Activated T-cell treated with anti-CD3 and anti-CD28 coated beads, Interleukin-2, amount 50 U/mL, for 4 hours (primary cell): ENCODE results near the gene NEGR1. TPM values are rescaled to one million over a fixed set of nuclear protein-coding genes. Genes with fewer than 3 reads are reported as not detected.

Source experiments
- ATAC-seq, 2 donors: fragments of 200-7000 bp; cut with Tn5 transposase; one replicate each; pipeline ENCODE4 v1.10.0; 2021
- DNase-seq: peaks from one replicate; pipeline ENCODE4 v3.0.0-alpha.2; 2020
- H3K27me3 Mint-ChIP-seq: one replicate; pipeline ENCODE4 v1.8.0; 2021; ENCODE audit warnings: low read depth, mixed read lengths
- H3K36me3 Mint-ChIP-seq: one replicate; pipeline ENCODE4 v1.8.0; 2022; ENCODE audit warnings: mixed read lengths; ENCODE audit not compliant: insufficient read depth
- H3K4me1 Mint-ChIP-seq: one replicate; pipeline ENCODE4 v1.8.0; 2021; ENCODE audit warnings: low read depth, mixed read lengths
- H3K4me3 Mint-ChIP-seq: one replicate; pipeline ENCODE4 v1.8.0; 2021; ENCODE audit warnings: mild to moderate bottlenecking, moderate library complexity, mixed read lengths
- H3K9me3 Mint-ChIP-seq: one replicate; pipeline ENCODE4 v1.8.0; 2021; ENCODE audit warnings: mixed read lengths
- total RNA-seq, 3 donors: library from RNA; stranded (reverse); gene quantifications; one replicate each; pipeline ENCODE4 v1.2.1, GENCODE V29; 2021

NEGR1 gene
- total RNA-seq, 3 donors from 2014 or later: not detected

GRCh38 chr1:72119491-72119890, 162.8 kb downstream of the NEGR1 start:
- ATAC-seq: no peak
- DNase-seq: no peak
- no peaks in the 10 kb centered on the region for H3K4me1 Mint-ChIP-seq
- H3K36me3 Mint-ChIP-seq: no peaks in the 10 kb centered on the region
- no peaks in the 10 kb centered on the region for H3K27me3 Mint-ChIP-seq
- H3K9me3 Mint-ChIP-seq: no peaks in the 10 kb centered on the region
- H3K4me3 Mint-ChIP-seq: no peak overlapping the region

GRCh38 chr1:72117621-72118020, 164.7 kb downstream of the NEGR1 start:
- Mint-ChIP-seq H3K36me3 (no peaks in the 10 kb centered on the region), H3K27me3 (no peaks in the 10 kb centered on the region), H3K4me1 (no peaks in the 10 kb centered on the region), H3K9me3 (peaks cover 8% of the 10 kb centered on the region), H3K4me3 (no peak overlapping the region)
- ATAC-seq (no peak), DNase-seq (no peak)

- H3K4me3 Mint-ChIP-seq: no peak overlapping the region
- ATAC-seq (no peak), DNase-seq (no peak)
- H3K9me3 Mint-ChIP-seq: peaks cover 8% of the 10 kb centered on the region
- no peaks in the 10 kb centered on the region for H3K36me3 Mint-ChIP-seq
- H3K4me1 Mint-ChIP-seq: no peaks in the 10 kb centered on the region
- no peaks in the 10 kb centered on the region for H3K27me3 Mint-ChIP-seq
Observed at GRCh38 chr1:72115290-72115689, 167.0 kb downstream of the NEGR1 start.

- Mint-ChIP-seq H3K4me1 (no peaks in the 10 kb centered on the region), H3K4me3 (no peak overlapping the region), H3K9me3 (peaks cover 8% of the 10 kb centered on the region), H3K27me3 (no peaks in the 10 kb centered on the region), H3K36me3 (no peaks in the 10 kb centered on the region)
- DNase-seq (no peak), ATAC-seq (no peak)
Observed at GRCh38 chr1:72111662-72112061, 170.7 kb downstream of the NEGR1 start.

- Mint-ChIP-seq H3K36me3 (no peaks in the 10 kb centered on the region), H3K27me3 (no peaks in the 10 kb centered on the region), H3K9me3 (peaks cover 8% of the 10 kb centered on the region), H3K4me1 (no peaks in the 10 kb centered on the region), H3K4me3 (no peak overlapping the region)
- ATAC-seq: no peak
- DNase-seq: no peak
Observed at GRCh38 chr1:72109916-72110315, 172.4 kb downstream of the NEGR1 start.

GRCh38 chr1:72105201-72105600, 177.1 kb downstream of the NEGR1 start:
- Mint-ChIP-seq H3K4me3 (no peak overlapping the region), H3K9me3 (no peaks in the 10 kb centered on the region), H3K27me3 (no peaks in the 10 kb centered on the region), H3K4me1 (no peaks in the 10 kb centered on the region), H3K36me3 (no peaks in the 10 kb centered on the region)
- ATAC-seq (no peak), DNase-seq (no peak)

GRCh38 chr1:72101840-72102632, 180.3 kb downstream of the NEGR1 start:
- Mint-ChIP-seq H3K36me3 (no peaks in the 10 kb centered on the region), H3K9me3 (no peaks in the 10 kb centered on the region), H3K4me3 (no peak overlapping the region), H3K4me1 (no peaks in the 10 kb centered on the region), H3K27me3 (no peaks in the 10 kb centered on the region)
- DNase-seq (no peak), ATAC-seq (no peak)

GRCh38 chr1:72100771-72101170, 181.6 kb downstream of the NEGR1 start:
- H3K27me3 Mint-ChIP-seq: no peaks in the 10 kb centered on the region
- DNase-seq (no peak), ATAC-seq (no peak)
- H3K4me3 Mint-ChIP-seq: no peak overlapping the region
- no peaks in the 10 kb centered on the region for H3K9me3 Mint-ChIP-seq
- H3K4me1 Mint-ChIP-seq: no peaks in the 10 kb centered on the region
- no peaks in the 10 kb centered on the region for H3K36me3 Mint-ChIP-seq

- H3K4me1 Mint-ChIP-seq: no peaks in the 10 kb centered on the region
- no peak overlapping the region for H3K4me3 Mint-ChIP-seq
- no peaks in the 10 kb centered on the region for H3K27me3 Mint-ChIP-seq
- DNase-seq (no peak), ATAC-seq (no peak)
- no peaks in the 10 kb centered on the region for H3K9me3 Mint-ChIP-seq
- H3K36me3 Mint-ChIP-seq: no peaks in the 10 kb centered on the region
Observed at GRCh38 chr1:72097851-72098570, 184.3 kb downstream of the NEGR1 start.

- no peaks in the 10 kb centered on the region for H3K4me1 Mint-ChIP-seq
- no peaks in the 10 kb centered on the region for H3K9me3 Mint-ChIP-seq
- no peaks in the 10 kb centered on the region for H3K27me3 Mint-ChIP-seq
- ATAC-seq (no peak), DNase-seq (no peak)
- no peaks in the 10 kb centered on the region for H3K36me3 Mint-ChIP-seq
- no peak overlapping the region for H3K4me3 Mint-ChIP-seq
Observed at GRCh38 chr1:72094209-72094608, 188.1 kb downstream of the NEGR1 start.

- H3K27me3 Mint-ChIP-seq: no peaks in the 10 kb centered on the region
- no peak for DNase-seq
Observed at GRCh38 chr1:72086394-72086793, 195.9 kb downstream of the NEGR1 start.

GRCh38 chr1:72075425-72075824, 206.9 kb downstream of the NEGR1 start:
- Mint-ChIP-seq H3K27me3 (no peaks in the 10 kb centered on the region), H3K4me1 (no peaks in the 10 kb centered on the region), H3K4me3 (no peak overlapping the region), H3K36me3 (no peaks in the 10 kb centered on the region), H3K9me3 (peaks cover 3% of the 10 kb centered on the region)
- no peak for DNase-seq
- no peak for ATAC-seq

More at GRCh38 chr1:72086394-72086793, 195.9 kb downstream of the NEGR1 start:
- Mint-ChIP-seq H3K9me3 (peaks cover 3% of the 10 kb centered on the region), H3K36me3 (no peaks in the 10 kb centered on the region), H3K4me1 (no peaks in the 10 kb centered on the region), H3K4me3 (no peak overlapping the region)
- ATAC-seq: no peak

GRCh38 chr1:72066431-72066830, 215.9 kb downstream of the NEGR1 start:
- ATAC-seq (no peak), DNase-seq (no peak)
- H3K4me1 Mint-ChIP-seq: no peaks in the 10 kb centered on the region
- H3K4me3 Mint-ChIP-seq: no peak overlapping the region
- peaks cover 7% of the 10 kb centered on the region for H3K9me3 Mint-ChIP-seq
- no peaks in the 10 kb centered on the region for H3K36me3 Mint-ChIP-seq
- no peaks in the 10 kb centered on the region for H3K27me3 Mint-ChIP-seq

GRCh38 chr1:72064196-72065075, 217.9 kb downstream of the NEGR1 start:
- Mint-ChIP-seq H3K36me3 (no peaks in the 10 kb centered on the region), H3K4me3 (no peak overlapping the region), H3K9me3 (peaks cover 7% of the 10 kb centered on the region), H3K27me3 (no peaks in the 10 kb centered on the region), H3K4me1 (no peaks in the 10 kb centered on the region)
- no peak for DNase-seq
- no peak for ATAC-seq
